Activated CD4-positive, alpha-beta T cell treated with anti-CD3 and anti-CD28 coated beads, Interleukin-2, Interleukin-4, amounts not matched to agents 100 ng/mL and 50 ng/mL, durations not matched to agents 16 hours and 8 hours (primary cell): Measurements from ENCODE around the gene SH3RF2.
A peak's percentile ranks its signal among the peaks of the same experiment; 100 is the strongest.
"Not testable (repeated sequence)": the region's sequence is repeated elsewhere in the genome, so short reads cannot be mapped to it uniquely, and the experiment has no call there.

ENCODE experiments used
- DNase-seq: peaks from one replicate; pipeline ENCODE4 v3.0.0-alpha.2; 2020; ENCODE audit warnings: low spot score

The SH3RF2 gene

GRCh38 chr5:145949474-145949873, 13.1 kb downstream of the SH3RF2 start:
- no peak for DNase-seq

GRCh38 chr5:145951071-145951470, 14.7 kb downstream of the SH3RF2 start:
- no peak for DNase-seq

GRCh38 chr5:145953202-145953601, 16.8 kb downstream of the SH3RF2 start:
- no peak for DNase-seq

GRCh38 chr5:145954140-145954539, 17.8 kb downstream of the SH3RF2 start:
- DNase-seq: not testable (repeated sequence)

GRCh38 chr5:145957388-145957787, 21.0 kb downstream of the SH3RF2 start:
- DNase-seq: no peak

GRCh38 chr5:145958436-145958835, 22.1 kb downstream of the SH3RF2 start:
- DNase-seq: no peak

GRCh38 chr5:145960166-145960565, 23.8 kb downstream of the SH3RF2 start:
- DNase-seq: no peak

- no peak for DNase-seq
Observed at GRCh38 chr5:145960848-145961600, 24.6 kb downstream of the SH3RF2 start.

- DNase-seq: no peak
Observed at GRCh38 chr5:145962001-145962400, 25.6 kb downstream of the SH3RF2 start.

GRCh38 chr5:145964008-145964407, 27.6 kb downstream of the SH3RF2 start:
- DNase-seq: not testable (repeated sequence)

- DNase-seq: no peak
Observed at GRCh38 chr5:145965804-145966203, 29.4 kb downstream of the SH3RF2 start.

GRCh38 chr5:145967296-145967695, 30.9 kb downstream of the SH3RF2 start:
- no peak for DNase-seq

GRCh38 chr5:145968970-145969713, 32.8 kb downstream of the SH3RF2 start:
- no peak for DNase-seq

- no peak for DNase-seq
Observed at GRCh38 chr5:145969714-145970092, 33.3 kb downstream of the SH3RF2 start.

- DNase-seq: no peak
Observed at GRCh38 chr5:145971108-145971507, 34.7 kb downstream of the SH3RF2 start.

GRCh38 chr5:145971701-145972100, 35.3 kb downstream of the SH3RF2 start:
- DNase-seq: no peak

- no peak for DNase-seq
Observed at GRCh38 chr5:145975001-145975360, 38.6 kb downstream of the SH3RF2 start.

- no peak for DNase-seq
Observed at GRCh38 chr5:145975361-145976066, 39.1 kb downstream of the SH3RF2 start.

GRCh38 chr5:145976431-145977155, 40.2 kb downstream of the SH3RF2 start:
- DNase-seq: peak; percentile 27

- DNase-seq: no peak
Observed at GRCh38 chr5:145978171-145978570, 41.8 kb downstream of the SH3RF2 start.

GRCh38 chr5:145978708-145979107, 42.3 kb downstream of the SH3RF2 start:
- no peak for DNase-seq
